GM12892 (cell line): ENCODE results near the gene HSPD1.

ENCODE experiments used
- POLR2A ChIP-seq: IDR thresholded peaks from 2 replicates; pipeline ENCODE4 v1.6.1; 2011; ENCODE audit warnings: low read depth, low read length, control low read depth
- POLR2AphosphoS5 ChIP-seq: IDR thresholded peaks from 2 replicates; pipeline ENCODE4 v1.6.1; 2011; ENCODE audit warnings: low read depth, low read length, control low read depth

- no peak for TF ChIP-seq POLR2A
- TF ChIP-seq POLR2AphosphoS5, result no peak
These were observed 46.9 kb downstream of the HSPD1 start for GRCh38 chr2:197452754-197453122.
